Panc1 (cell line): Measurements from ENCODE around the gene CCNYL1. TPM values are rescaled to one million over a fixed set of nuclear protein-coding genes. Genes with fewer than 3 reads are reported as not detected.

ENCODE experiments used
- ATAC-seq: fragments of 200-7000 bp; cut with Tn5 transposase; 2 replicates; pipeline ENCODE4 v1.9.1; 2020; ENCODE audit warnings: mild to moderate bottlenecking, moderate library complexity
- BruUV-seq: library from RNA; stranded (reverse); fragments of 400-500 nt; replicated peaks from 2 replicates; lab custom pipeline; 2021; lab: Mats Ljungman, UMichigan
- CTCF ChIA-PET: fragments of 300-600 bp; sonication (Branson Sonifier 250); formaldehyde crosslinking; loops from one replicate; lab custom pipeline; 2022; ENCODE audit warnings: antibody characterized with exemption; lab: Charles Lee
- POLR2A ChIA-PET: fragments of 300-600 bp; sonication (Branson Sonifier 250); formaldehyde crosslinking; loops from one replicate; lab custom pipeline; 2022; ENCODE audit warnings: antibody characterized with exemption; lab: Charles Lee
- DNase-seq: peaks from one replicate; pipeline ENCODE4 v3.0.0-alpha.2; 2010; ENCODE audit warnings: low read depth, low spot score
- H3K27ac ChIP-seq: 2 replicates; pipeline ENCODE4 v1.5.1; 2011; ENCODE audit warnings: mild to moderate bottlenecking, low read length, inconsistent platforms
- H3K27me3 ChIP-seq: fragments of 200-500 bp; sonication (Bioruptor generic); 2 replicates; pipeline ENCODE4 v1.6.0; 2014; ENCODE audit warnings: low read length, inconsistent platforms; ENCODE audit not compliant: control insufficient read depth, insufficient read depth
- H3K36me3 ChIP-seq: fragments of 200-500 bp; sonication (Bioruptor generic); 2 replicates; pipeline ENCODE4 v1.5.1; 2014; ENCODE audit warnings: inconsistent platforms, mild to moderate bottlenecking, low read length, moderate library complexity; ENCODE audit not compliant: control insufficient read depth, insufficient read depth
- H3K4me1 ChIP-seq: 2 replicates; pipeline ENCODE4 v1.5.1; 2011; ENCODE audit warnings: inconsistent platforms, mild to moderate bottlenecking, low read length, moderate library complexity; ENCODE audit not compliant: control insufficient read depth, insufficient read depth
- H3K4me3 ChIP-seq, 2 experiments: 2 replicates each; pipeline ENCODE4 v1.5.1; 2011 to 2012; ENCODE audit warnings: low read depth in 2 of 2, low read length in 2 of 2, mild to moderate bottlenecking in 2 of 2, inconsistent platforms in 1 of 2, moderate library complexity in 1 of 2
- H3K9me3 ChIP-seq: fragments of 200-500 bp; sonication (Bioruptor generic); 2 replicates; pipeline ENCODE4 v1.5.1; 2014; ENCODE audit warnings: low read depth, mild to moderate bottlenecking, inconsistent platforms, low read length, moderate library complexity; ENCODE audit not compliant: control insufficient read depth, insufficient read depth
- POLR2AphosphoS5 ChIP-seq: IDR thresholded peaks from 2 replicates; pipeline ENCODE4 v1.6.1; 2012; ENCODE audit warnings: mild to moderate bottlenecking, low read depth, low read length, moderate library complexity
- SIN3A ChIP-seq: IDR thresholded peaks from 2 replicates; pipeline ENCODE4 v1.6.1; 2012; ENCODE audit warnings: low read depth, mild to moderate bottlenecking, low read length, moderate library complexity, borderline replicate concordance; ENCODE audit not compliant: insufficient read depth
- TCF7L2 ChIP-seq: IDR thresholded peaks from 2 replicates; pipeline ENCODE4 v1.6.1; 2011; ENCODE audit warnings: mild to moderate bottlenecking, low read depth, low read length, inconsistent platforms
- in situ Hi-C: cut with HindIII; loops from 2 replicates; pipeline ENCODE4 v1.10.0; 2016; ENCODE audit warnings: low sequenced_read_pairs, low pct_unique_long_range_greater_than_20kb
- intact Hi-C: fragments of 100-400 bp; cut with micrococcal nuclease; formaldehyde crosslinking; loops from one replicate; pipeline ENCODE4 v1.10.0; 2022; ENCODE audit not compliant: unreplicated experiment
- total RNA-seq: library from RNA; stranded (reverse); gene quantifications from one replicate; pipeline ENCODE4 v1.2.1, GENCODE V29; 2021; ENCODE audit not compliant: unreplicated experiment
- TF ChIP-seq, protein P1 (sequence below): fragments of 450-650 bp; IDR thresholded peaks from 2 replicates; pipeline ENCODE4 v1.5.1; 2017; ENCODE audit warnings: mild to moderate bottlenecking
- TF ChIP-seq, protein P2 (sequence below), 2 experiments: IDR thresholded peaks; 2 replicates each; pipeline ENCODE4 v1.6.1; 2011 to 2012; ENCODE audit warnings: low read depth in 2 of 2, control low read depth in 1 of 2, low read length in 1 of 2, mild to moderate bottlenecking in 1 of 2, moderate library complexity in 1 of 2; ENCODE audit not compliant: insufficient read depth in 1 of 2

Gene CCNYL1
- total RNA-seq, 1 experiment from 2014 or later, result 31.4 TPM

DNA sequence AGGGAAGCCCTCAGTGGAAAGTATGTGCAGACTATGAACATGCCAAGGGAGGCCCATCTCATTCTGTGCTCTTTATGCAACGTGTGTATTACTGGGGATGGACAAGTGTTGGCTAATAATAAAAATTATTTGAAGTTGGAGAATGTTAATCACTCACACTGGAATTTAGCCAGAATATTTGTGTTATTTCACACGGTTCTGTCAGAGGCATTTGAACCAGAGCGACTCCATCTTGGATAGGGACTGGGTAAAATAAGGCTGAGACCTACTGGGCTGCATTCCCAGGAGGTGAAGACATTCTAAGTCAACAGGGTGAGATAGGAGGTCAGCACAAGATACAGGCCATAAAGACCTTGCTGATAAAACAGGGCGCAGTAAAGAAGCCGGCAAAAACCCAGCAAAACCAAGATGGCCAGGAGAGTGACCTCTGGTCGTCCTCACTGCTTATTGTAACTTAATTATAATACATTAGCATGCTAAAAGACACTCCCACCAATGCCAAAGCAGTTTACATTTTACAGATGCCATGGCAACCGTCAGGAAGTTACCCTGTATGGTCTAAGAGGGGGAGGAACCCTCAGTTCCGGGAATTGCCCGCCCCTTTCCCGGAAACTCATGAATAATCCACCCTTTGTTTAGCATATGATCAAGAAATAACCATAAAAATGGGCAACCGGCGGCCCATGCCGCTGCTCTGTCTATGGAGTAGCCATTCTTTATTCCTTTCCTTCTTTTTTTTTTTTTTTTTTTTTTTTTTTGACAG lies 60.8 kb downstream of the CCNYL1 start:
- H3K36me3 ChIP-seq, result no peaks in the 10 kb centered on the region
- ChIA-PET CTCF (no interaction called here), POLR2A (interaction anchor here (0.6 kb wide), 1 partner anchor 21 kb away, joined by 3 read pairs; no protein-coding TSS in a partner anchor)
- no peaks in the 10 kb centered on the region for H3K4me1 ChIP-seq
- intact Hi-C loops, result no loop called here
- H3K27me3 ChIP-seq, result no peaks in the 10 kb centered on the region
- H3K4me3 ChIP-seq, result no peak overlapping the region
- DNase-seq, result no peak
- TF ChIP-seq, protein P1, sequence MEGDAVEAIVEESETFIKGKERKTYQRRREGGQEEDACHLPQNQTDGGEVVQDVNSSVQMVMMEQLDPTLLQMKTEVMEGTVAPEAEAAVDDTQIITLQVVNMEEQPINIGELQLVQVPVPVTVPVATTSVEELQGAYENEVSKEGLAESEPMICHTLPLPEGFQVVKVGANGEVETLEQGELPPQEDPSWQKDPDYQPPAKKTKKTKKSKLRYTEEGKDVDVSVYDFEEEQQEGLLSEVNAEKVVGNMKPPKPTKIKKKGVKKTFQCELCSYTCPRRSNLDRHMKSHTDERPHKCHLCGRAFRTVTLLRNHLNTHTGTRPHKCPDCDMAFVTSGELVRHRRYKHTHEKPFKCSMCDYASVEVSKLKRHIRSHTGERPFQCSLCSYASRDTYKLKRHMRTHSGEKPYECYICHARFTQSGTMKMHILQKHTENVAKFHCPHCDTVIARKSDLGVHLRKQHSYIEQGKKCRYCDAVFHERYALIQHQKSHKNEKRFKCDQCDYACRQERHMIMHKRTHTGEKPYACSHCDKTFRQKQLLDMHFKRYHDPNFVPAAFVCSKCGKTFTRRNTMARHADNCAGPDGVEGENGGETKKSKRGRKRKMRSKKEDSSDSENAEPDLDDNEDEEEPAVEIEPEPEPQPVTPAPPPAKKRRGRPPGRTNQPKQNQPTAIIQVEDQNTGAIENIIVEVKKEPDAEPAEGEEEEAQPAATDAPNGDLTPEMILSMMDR, result no peak
- TF ChIP-seq POLR2AphosphoS5 (no peak), SIN3A (no peak), TCF7L2 (no peak)
- TF ChIP-seq, protein P2, sequence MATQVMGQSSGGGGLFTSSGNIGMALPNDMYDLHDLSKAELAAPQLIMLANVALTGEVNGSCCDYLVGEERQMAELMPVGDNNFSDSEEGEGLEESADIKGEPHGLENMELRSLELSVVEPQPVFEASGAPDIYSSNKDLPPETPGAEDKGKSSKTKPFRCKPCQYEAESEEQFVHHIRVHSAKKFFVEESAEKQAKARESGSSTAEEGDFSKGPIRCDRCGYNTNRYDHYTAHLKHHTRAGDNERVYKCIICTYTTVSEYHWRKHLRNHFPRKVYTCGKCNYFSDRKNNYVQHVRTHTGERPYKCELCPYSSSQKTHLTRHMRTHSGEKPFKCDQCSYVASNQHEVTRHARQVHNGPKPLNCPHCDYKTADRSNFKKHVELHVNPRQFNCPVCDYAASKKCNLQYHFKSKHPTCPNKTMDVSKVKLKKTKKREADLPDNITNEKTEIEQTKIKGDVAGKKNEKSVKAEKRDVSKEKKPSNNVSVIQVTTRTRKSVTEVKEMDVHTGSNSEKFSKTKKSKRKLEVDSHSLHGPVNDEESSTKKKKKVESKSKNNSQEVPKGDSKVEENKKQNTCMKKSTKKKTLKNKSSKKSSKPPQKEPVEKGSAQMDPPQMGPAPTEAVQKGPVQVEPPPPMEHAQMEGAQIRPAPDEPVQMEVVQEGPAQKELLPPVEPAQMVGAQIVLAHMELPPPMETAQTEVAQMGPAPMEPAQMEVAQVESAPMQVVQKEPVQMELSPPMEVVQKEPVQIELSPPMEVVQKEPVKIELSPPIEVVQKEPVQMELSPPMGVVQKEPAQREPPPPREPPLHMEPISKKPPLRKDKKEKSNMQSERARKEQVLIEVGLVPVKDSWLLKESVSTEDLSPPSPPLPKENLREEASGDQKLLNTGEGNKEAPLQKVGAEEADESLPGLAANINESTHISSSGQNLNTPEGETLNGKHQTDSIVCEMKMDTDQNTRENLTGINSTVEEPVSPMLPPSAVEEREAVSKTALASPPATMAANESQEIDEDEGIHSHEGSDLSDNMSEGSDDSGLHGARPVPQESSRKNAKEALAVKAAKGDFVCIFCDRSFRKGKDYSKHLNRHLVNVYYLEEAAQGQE (IDR thresholded peaks at IDR 0.05; ENCODE audit: insufficient read depth in 1 of 2, low read depth in 2 of 2, low read length in 1 of 2), result no peak
- in situ Hi-C loops, result no loop called here
- ATAC-seq, result no peak
- no peak overlapping the region for H3K27ac ChIP-seq
- BruUV-seq, result no TSS peak
- H3K9me3 ChIP-seq, result no peaks in the 10 kb centered on the region

DNA sequence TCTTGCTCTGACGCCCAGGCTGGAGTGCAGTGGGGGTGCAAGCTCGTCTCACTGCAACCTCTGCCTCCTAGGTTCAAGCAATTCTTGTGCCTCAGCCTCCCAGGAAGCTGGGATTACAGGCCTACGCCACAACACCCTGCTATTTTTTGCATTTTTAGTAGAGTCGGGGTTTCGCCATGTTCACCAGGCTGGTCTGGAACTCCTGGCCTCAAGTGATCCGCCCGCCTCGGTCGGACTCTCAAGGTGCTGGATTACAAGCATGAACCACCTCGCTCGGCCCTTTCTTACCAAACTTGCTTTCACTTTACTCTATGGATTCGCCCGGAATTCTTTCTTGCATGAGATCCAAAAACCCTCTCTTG lies 61.4 kb downstream of the CCNYL1 start:
- Histone ChIP-seq H3K4me3 (no peak overlapping the region), H3K4me1 (no peaks in the 10 kb centered on the region), H3K27me3 (no peaks in the 10 kb centered on the region), H3K36me3 (no peaks in the 10 kb centered on the region), H3K9me3 (no peaks in the 10 kb centered on the region), H3K27ac (no peak overlapping the region)
- no peak for DNase-seq
- POLR2A ChIA-PET, result interaction anchor here (0.6 kb wide), 1 partner anchor 20 kb away, joined by 3 read pairs; no protein-coding TSS in a partner anchor
- ATAC-seq, result no peak
- intact Hi-C loops, result no loop called here
- CTCF ChIA-PET, result no interaction called here
- TF ChIP-seq, protein P1, result no peak
- no peak for TF ChIP-seq SIN3A
- TF ChIP-seq TCF7L2, result no peak
- TF ChIP-seq, protein P2 (IDR thresholded peaks at IDR 0.05; ENCODE audit: insufficient read depth in 1 of 2, low read depth in 2 of 2, low read length in 1 of 2), result no peak
- TF ChIP-seq POLR2AphosphoS5, result no peak
- no TSS peak for BruUV-seq
- in situ Hi-C loops, result no loop called here
